Tibial nerve (tissue), 4 donors: ENCODE data around the gene CDC42SE2. TPM values are rescaled to one million over a fixed set of nuclear protein-coding genes. Genes with fewer than 3 reads are reported as not detected.
"Not testable (repeated sequence)": the region's sequence is repeated elsewhere in the genome, so short reads cannot be mapped to it uniquely, and the experiment has no call there.

Experiments
- DNase-seq, 2 donors: peaks; one replicate each; pipeline ENCODE4 v3.0.0-alpha.2; 2019; ENCODE audit warnings: low spot score in 2 of 2
- H3K27ac ChIP-seq, 4 donors: fragments of 200-600 bp; sonication (generic) in 3 of 4; one replicate each; pipeline ENCODE4 v1.5.1; 2017 to 2019; ENCODE audit warnings: mild to moderate bottlenecking in 1 of 4
- H3K27me3 ChIP-seq, 2 donors: fragments of 200-600 bp; sonication (generic) in 1 of 2; one replicate each; pipeline versions ENCODE4 v1.5.1 to v1.6.0; 2017 to 2019
- H3K36me3 ChIP-seq, 3 donors: fragments of 200-600 bp; sonication (generic); one replicate each; pipeline ENCODE4 v1.5.1; 2018 to 2019
- H3K4me1 ChIP-seq, 4 donors: fragments of 200-600 bp; sonication (generic) in 3 of 4; one replicate each; pipeline ENCODE4 v1.5.1; 2017 to 2019
- H3K4me3 ChIP-seq, 4 donors: fragments of 200-600 bp; sonication (generic) in 3 of 4; one replicate each; pipeline ENCODE4 v1.5.1; 2017 to 2019; ENCODE audit warnings: mild to moderate bottlenecking in 1 of 4, moderate library complexity in 1 of 4
- H3K9me3 ChIP-seq, 4 donors: fragments of 200-600 bp; sonication (generic) in 3 of 4; one replicate each; pipeline ENCODE4 v1.5.1; 2017 to 2019
- CTCF ChIP-seq, 5 experiments: fragments of 200-600 bp in 3 of 5; fragments of 450-650 bp in 2 of 5; sonication (generic) in 3 of 5; IDR thresholded peaks; one replicate each; pipeline ENCODE4 v1.5.1; 2016 to 2019; ENCODE audit warnings: antibody characterized with exemption in 5 of 5, mild to moderate bottlenecking in 3 of 5, moderate library complexity in 2 of 5
- EP300 ChIP-seq, 2 donors: sonication (generic); formaldehyde crosslinking; IDR thresholded peaks; one replicate each; pipeline ENCODE4 v1.6.1; 2017; ENCODE audit warnings: antibody characterized with exemption in 2 of 2, mild to moderate bottlenecking in 1 of 2
- POLR2A ChIP-seq, 2 donors: fragments of 450-650 bp; IDR thresholded peaks; one replicate each; pipeline ENCODE4 v1.6.1; 2017; ENCODE audit warnings: antibody characterized with exemption in 2 of 2, mild to moderate bottlenecking in 2 of 2, moderate library complexity in 2 of 2
- WGBS, 2 donors: methylation state at CpG; one replicate each; pipeline ENCODE4 v1.1.5; 2018; 5-methylcytosine and 5-hydroxymethylcytosine counted together
- total RNA-seq, 4 donors: library from RNA; depleted of rRNA; stranded (reverse); fragments of >200 nt; gene quantifications; one replicate each; pipeline ENCODE4 v1.1.0, GENCODE V29; 2016

CDC42SE2 gene
- total RNA-seq, 4 donors from 2014 or later: 23.1 to 31.8 (median 28.0) TPM

DNA sequence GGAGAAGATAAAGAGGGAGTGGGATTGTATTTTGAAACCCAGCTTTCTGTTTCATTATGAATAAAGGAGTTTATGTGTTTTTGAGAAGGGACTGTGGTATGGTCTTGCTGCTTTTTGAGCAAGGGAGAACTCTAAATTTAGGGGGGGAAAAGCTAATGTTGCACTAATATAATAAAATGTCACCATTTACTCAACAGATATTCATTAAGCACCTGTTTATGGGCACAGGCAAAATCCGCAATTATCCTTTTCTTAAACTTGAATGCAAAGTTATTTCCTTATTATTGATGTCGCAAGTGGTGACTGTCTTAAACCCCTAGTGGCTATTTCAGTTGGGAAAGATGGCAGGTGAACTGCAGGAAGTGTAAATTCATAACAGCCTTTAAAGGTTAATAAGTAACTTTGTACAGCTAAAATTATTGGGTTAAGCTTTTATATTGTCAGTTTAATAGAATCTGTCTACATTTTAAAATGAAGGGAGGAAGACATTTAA, 1.5 kb downstream of the CDC42SE2 start:
- Histone ChIP-seq H3K27me3 (no peaks in the 10 kb centered on the region), H3K27ac (peak overlapping the region in 3 of 4 donors; percentile 91 to 98 (median 95)), H3K4me1 (peaks cover 0 to 49% (median 10%) of the 10 kb centered on the region in 4 donors), H3K9me3 (no peaks in the 10 kb centered on the region), H3K36me3 (no peaks in the 10 kb centered on the region), H3K4me3 (peak overlapping the region in 2 of 4 donors; percentile 87 to 100)
- DNase-seq: no peak
- whole genome bisulfite sequencing, 2 donors: 51 to 63% methylated on average over 2 of the region's 2 CpGs
- peak in 4 of 5 experiments; percentile 16 to 49 (median 28) for TF ChIP-seq CTCF (IDR thresholded peaks at IDR 0.05)
- no peak for TF ChIP-seq POLR2A (IDR thresholded peaks at IDR 0.05)

DNA sequence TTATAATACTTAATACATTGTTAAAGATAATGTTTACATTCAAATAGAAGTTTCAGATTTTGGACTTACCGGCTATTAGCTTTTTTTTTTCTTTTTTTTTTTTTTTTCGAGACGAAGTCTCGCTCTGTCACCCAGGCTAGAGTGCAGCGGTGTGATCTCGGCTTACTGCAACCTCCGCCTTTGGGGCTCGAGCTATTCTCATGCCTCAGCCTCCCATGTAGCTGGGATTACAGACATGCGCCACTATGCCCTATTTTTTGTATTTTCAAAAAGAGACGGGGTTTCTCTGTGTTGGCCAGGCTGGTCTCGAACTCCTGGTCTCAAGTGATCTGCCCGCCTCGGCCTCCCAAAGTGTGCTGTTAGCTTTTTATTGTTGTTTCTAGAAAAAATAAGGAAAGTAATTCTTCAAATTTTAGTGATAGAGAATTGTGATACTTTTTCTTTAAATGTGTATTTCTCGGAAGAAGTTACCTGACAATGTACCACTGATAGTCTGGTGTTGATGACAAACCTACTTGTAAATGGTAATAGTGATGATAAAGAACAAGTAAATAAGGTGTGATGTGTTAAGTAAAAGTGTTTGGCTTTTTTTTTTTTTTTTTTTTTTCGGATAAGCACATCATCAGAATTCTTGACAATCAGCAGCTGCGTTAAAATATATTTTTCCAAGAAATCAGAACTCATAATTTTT, 2.7 kb downstream of the CDC42SE2 start:
- peak overlapping the region in 1 of 4 donors; percentile 44 for H3K27ac ChIP-seq
- no peaks in the 10 kb centered on the region for H3K27me3 ChIP-seq
- H3K4me3 ChIP-seq: peak overlapping the region in 1 of 4 donors; percentile 4
- 92 to 93% methylated on average over 16 of the region's 16 CpGs for WGBS, 2 donors
- no peak for TF ChIP-seq EP300 (IDR thresholded peaks at IDR 0.05)
- no peaks in the 10 kb centered on the region for H3K9me3 ChIP-seq
- DNase-seq: no peak
- peaks cover 0 to 47% (median 9%) of the 10 kb centered on the region in 4 donors for H3K4me1 ChIP-seq
- no peaks in the 10 kb centered on the region for H3K36me3 ChIP-seq

DNA sequence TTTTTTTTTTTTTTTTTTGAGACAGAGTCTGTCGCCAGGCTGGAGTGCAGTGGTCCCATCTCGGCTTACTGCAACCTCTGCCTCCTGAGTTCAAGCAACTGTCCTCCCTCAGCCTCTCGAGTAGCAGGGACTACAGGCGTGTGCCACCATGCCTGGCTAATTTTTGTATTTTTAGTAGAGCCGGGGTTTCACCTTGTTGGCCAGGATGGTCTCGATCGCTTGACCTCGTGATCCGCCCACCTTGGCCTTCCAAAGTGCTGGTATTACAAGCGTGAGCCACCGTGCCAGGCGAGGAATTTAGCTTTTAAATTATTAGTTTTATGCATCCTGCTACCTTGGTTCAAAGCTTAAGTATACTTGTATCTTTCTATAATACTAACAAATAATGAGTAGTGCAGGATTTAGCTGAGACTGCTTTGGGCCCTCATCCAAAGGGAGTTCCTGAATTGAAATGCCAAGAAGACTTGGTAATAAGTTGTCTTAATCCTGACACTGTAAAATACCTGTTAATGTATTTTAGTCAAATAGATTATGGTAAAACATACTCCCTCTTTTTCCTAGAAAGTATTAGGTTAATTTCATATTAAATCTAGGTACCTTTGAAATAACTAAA, 5.0 kb downstream of the CDC42SE2 start:
- Histone ChIP-seq H3K4me1 (peaks cover 0 to 40% (median 5%) of the 10 kb centered on the region in 4 donors), H3K36me3 (no peaks in the 10 kb centered on the region), H3K27ac (no peak overlapping the region), H3K9me3 (no peaks in the 10 kb centered on the region), H3K4me3 (no peak overlapping the region), H3K27me3 (no peaks in the 10 kb centered on the region)
- TF ChIP-seq POLR2A (IDR thresholded peaks at IDR 0.05): no peak
- no peak for TF ChIP-seq CTCF (IDR thresholded peaks at IDR 0.05)
- no peak for TF ChIP-seq EP300 (IDR thresholded peaks at IDR 0.05)
- 94 to 95% methylated on average over 12 of the region's 12 CpGs for WGBS, 2 donors
- no peak for DNase-seq

- WGBS, 2 donors: 76 to 81% methylated on average over 2 of the region's 2 CpGs
- Histone ChIP-seq H3K9me3 (no peaks in the 10 kb centered on the region), H3K27me3 (no peaks in the 10 kb centered on the region), H3K27ac (no peak overlapping the region), H3K4me1 (peaks cover 0 to 31% (median 3%) of the 10 kb centered on the region in 4 donors), H3K4me3 (no peak overlapping the region), H3K36me3 (no peaks in the 10 kb centered on the region)
- DNase-seq: no peak
- no peak for TF ChIP-seq CTCF (IDR thresholded peaks at IDR 0.05)
- no peak for TF ChIP-seq EP300 (IDR thresholded peaks at IDR 0.05)
- TF ChIP-seq POLR2A (IDR thresholded peaks at IDR 0.05): no peak
Observed at GRCh38 chr5:131270809-131271208, 7.0 kb downstream of the CDC42SE2 start.

DNA sequence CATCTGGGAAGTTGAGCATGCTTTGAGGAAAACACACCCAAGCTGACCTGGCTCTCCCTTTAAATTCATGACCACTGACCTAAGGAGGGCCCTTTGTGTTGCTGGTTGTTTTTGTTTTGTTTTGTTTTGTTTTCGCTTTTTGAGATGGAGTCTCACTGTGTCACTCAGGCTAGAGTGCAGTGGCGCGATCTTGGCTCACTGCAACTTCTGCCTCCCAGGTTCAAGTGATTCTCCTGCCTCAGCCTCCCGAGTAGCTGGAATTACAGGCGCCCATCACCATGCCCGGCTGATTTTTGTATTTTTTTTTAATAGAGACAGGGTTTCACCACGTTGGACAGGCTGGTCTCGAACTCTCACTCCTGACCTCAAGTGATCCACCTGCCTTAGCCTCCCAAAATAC, 8.0 kb downstream of the CDC42SE2 start:
- not testable (repeated sequence) for H3K27me3 ChIP-seq, H3K4me3 ChIP-seq, DNase-seq, H3K9me3 ChIP-seq, H3K36me3 ChIP-seq
- Histone ChIP-seq H3K27ac (peak overlapping the region in 1 of 4 donors; percentile 17), H3K4me1 (peaks cover 0 to 28% (median 2%) of the 10 kb centered on the region in 4 donors)
- WGBS, 2 donors: 91 to 92% methylated on average over 8 of the region's 8 CpGs

DNA sequence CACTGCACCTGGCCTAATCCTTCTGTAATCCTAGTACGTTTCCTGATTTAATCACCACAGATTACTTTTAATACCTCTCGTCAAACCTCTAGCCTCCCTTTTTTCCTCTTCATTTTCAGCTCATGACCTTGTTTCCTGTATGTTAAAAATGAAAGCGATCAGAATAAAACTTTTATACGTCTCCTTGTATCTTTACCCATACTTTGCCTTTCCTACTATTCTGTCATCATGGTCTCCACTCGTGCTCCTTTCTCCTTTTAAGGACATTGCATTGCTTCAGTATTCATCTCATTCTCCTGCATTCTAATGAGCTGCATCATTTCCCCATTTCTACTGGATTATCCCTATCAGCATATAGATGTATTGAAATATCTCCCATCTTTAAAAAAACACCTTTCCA, 8.5 kb downstream of the CDC42SE2 start:
- H3K27ac ChIP-seq: peak overlapping the region in 1 of 4 donors; percentile 17
- H3K4me3 ChIP-seq: no peak overlapping the region
- WGBS, 2 donors: 66 to 79% methylated on average over 5 of the region's 5 CpGs
- H3K36me3 ChIP-seq: no peaks in the 10 kb centered on the region
- no peak for DNase-seq
- no peaks in the 10 kb centered on the region for H3K9me3 ChIP-seq
- H3K27me3 ChIP-seq: no peaks in the 10 kb centered on the region
- peaks cover 0 to 28% (median 2%) of the 10 kb centered on the region in 4 donors for H3K4me1 ChIP-seq
- no peak for TF ChIP-seq CTCF (IDR thresholded peaks at IDR 0.05)
- TF ChIP-seq EP300 (IDR thresholded peaks at IDR 0.05): no peak
- TF ChIP-seq POLR2A (IDR thresholded peaks at IDR 0.05): no peak
